Endodermal cell (in vitro differentiated cells): ENCODE results near the gene USP24. TPM values are rescaled to one million over a fixed set of nuclear protein-coding genes. Genes with fewer than 3 reads are reported as not detected.

ENCODE experiments used
- DNase-seq: peaks from one replicate; pipeline ENCODE4 v3.0.0-alpha.2; 2017
- H3K27ac ChIP-seq: 2 replicates; pipeline ENCODE4 v1.5.1; 2013; ENCODE audit warnings: mild to moderate bottlenecking, low read depth, low read length, moderate library complexity
- H3K27me3 ChIP-seq: 2 replicates; pipeline ENCODE4 v1.6.1; 2013; ENCODE audit warnings: mild to moderate bottlenecking, low read length, moderate library complexity; ENCODE audit not compliant: insufficient read depth, control insufficient read depth, poor library complexity, severe bottlenecking
- H3K36me3 ChIP-seq: 2 replicates; pipeline ENCODE4 v1.7.0; 2013; ENCODE audit warnings: mild to moderate bottlenecking, low read length, moderate library complexity; ENCODE audit not compliant: control insufficient read depth, insufficient read depth
- H3K4me1 ChIP-seq: one replicate; pipeline ENCODE4 v1.7.0; 2013; ENCODE audit warnings: low read length; ENCODE audit not compliant: control insufficient read depth, insufficient read depth
- H3K4me3 ChIP-seq: 2 replicates; pipeline ENCODE4 v1.5.1; 2013; ENCODE audit warnings: mild to moderate bottlenecking, low read length, moderate library complexity
- H3K9ac ChIP-seq: 2 replicates; pipeline ENCODE4 v1.6.1; 2013; ENCODE audit warnings: mild to moderate bottlenecking, low read length, moderate library complexity; ENCODE audit not compliant: poor library complexity, severe bottlenecking; ENCODE audit errors: extremely low read depth
- H3K9me3 ChIP-seq: 2 replicates; pipeline ENCODE4 v1.6.1; 2013; ENCODE audit warnings: mild to moderate bottlenecking, low read length, moderate library complexity; ENCODE audit not compliant: control insufficient read depth
- H3K27ac Mint-ChIP-seq: 2 replicates; pipeline ENCODE4 v1.8.0; 2020; ENCODE audit warnings: mixed read lengths
- H3K27me3 Mint-ChIP-seq: 2 replicates; pipeline ENCODE4 v1.8.0; 2021; ENCODE audit warnings: mild to moderate bottlenecking, mixed read lengths; ENCODE audit not compliant: insufficient read depth
- H3K36me3 Mint-ChIP-seq: 2 replicates; pipeline ENCODE4 v1.8.0; 2020; ENCODE audit warnings: low read depth, mixed read lengths
- H3K4me1 Mint-ChIP-seq: 2 replicates; pipeline ENCODE4 v1.8.0; 2020; ENCODE audit warnings: mixed read lengths
- H3K4me3 Mint-ChIP-seq: 2 replicates; pipeline ENCODE4 v1.8.0; 2020; ENCODE audit warnings: mild to moderate bottlenecking, moderate library complexity, mixed read lengths
- H3K9me3 Mint-ChIP-seq: 2 replicates; pipeline ENCODE4 v1.8.0; 2020; ENCODE audit warnings: mild to moderate bottlenecking, mixed read lengths
- CTCF ChIP-seq: fragments of 200-600 bp; sonication (generic); conservative IDR thresholded peaks from 2 replicates; pipeline ENCODE4 v1.5.0; 2021; ENCODE audit warnings: antibody characterized with exemption, mild to moderate bottlenecking
- WGBS, 2 experiments: methylation state at CpG; one replicate each; pipeline versions ENCODE4 v1.1.5 to v1.1.7; 2013; ENCODE audit warnings: missing lambda C conversion rate in 2 of 2, mixed read lengths in 1 of 2; ENCODE audit not compliant: insufficient coverage in 1 of 2, insufficient read length in 1 of 2; 5-methylcytosine and 5-hydroxymethylcytosine counted together
- total RNA-seq, 2 donors: library from RNA; stranded (reverse); fragmentation: NEBNext Ultra II Directional in 1 of 2; extraction: Animal tissue kit (Norgen Biotek cat#: 25700) in 1 of 2; gene quantifications; 2 replicates in 1 of 2; 3 replicates in 1 of 2; pipeline ENCODE4 v1.2.1, GENCODE V29; 2021

USP24 gene
- total RNA-seq, 2 donors from 2014 or later = 68.2 to 71.5 TPM

GRCh38 chr1:55168353-55168752 lies 46.8 kb downstream of the USP24 start:
- DNase-seq = peak; percentile 65
- Mint-ChIP-seq H3K4me3 (no peak overlapping the region), H3K36me3 (peaks cover 62% of the 10 kb centered on the region), H3K27me3 (no peaks in the 10 kb centered on the region), H3K27ac (peak overlapping the region; percentile 38), H3K4me1 (peaks cover 10% of the 10 kb centered on the region), H3K9me3 (no peaks in the 10 kb centered on the region)
- H3K27me3 ChIP-seq = no peaks in the 10 kb centered on the region
- H3K4me3 ChIP-seq = no peak overlapping the region
- WGBS, 2 experiments = 76% methylated on average over 3 to 4 of the region's 4 CpGs
- TF ChIP-seq CTCF = no peak
- H3K36me3 ChIP-seq = peaks cover 94% of the 10 kb centered on the region
- no peaks in the 10 kb centered on the region for H3K9me3 ChIP-seq
- no peaks in the 10 kb centered on the region for H3K4me1 ChIP-seq
- no peak overlapping the region for H3K9ac ChIP-seq
- H3K27ac ChIP-seq = no peak overlapping the region

GRCh38 chr1:55167224-55167871 lies 47.8 kb downstream of the USP24 start:
- no peak for TF ChIP-seq CTCF
- Histone ChIP-seq H3K9me3 (no peaks in the 10 kb centered on the region), H3K4me3 (no peak overlapping the region), H3K27ac (no peak overlapping the region), H3K36me3 (peaks cover 92% of the 10 kb centered on the region), H3K4me1 (no peaks in the 10 kb centered on the region), H3K27me3 (no peaks in the 10 kb centered on the region), H3K9ac (no peak overlapping the region)
- 93 to 97% methylated on average over 6 of the region's 6 CpGs for WGBS, 2 experiments
- peaks cover 10% of the 10 kb centered on the region for H3K4me1 Mint-ChIP-seq
- no peaks in the 10 kb centered on the region for H3K27me3 Mint-ChIP-seq
- peak overlapping the region; percentile 18 for H3K27ac Mint-ChIP-seq
- H3K36me3 Mint-ChIP-seq = peaks cover 58% of the 10 kb centered on the region
- H3K4me3 Mint-ChIP-seq = no peak overlapping the region
- no peak for DNase-seq
- no peaks in the 10 kb centered on the region for H3K9me3 Mint-ChIP-seq

GRCh38 chr1:55164906-55165305 lies 50.3 kb downstream of the USP24 start:
- no peaks in the 10 kb centered on the region for H3K27me3 Mint-ChIP-seq
- H3K27ac Mint-ChIP-seq = no peak overlapping the region

More at GRCh38 chr1:55164906-55165305, 50.3 kb downstream of the USP24 start:
- Mint-ChIP-seq H3K4me3 (no peak overlapping the region), H3K4me1 (peaks cover 10% of the 10 kb centered on the region), H3K9me3 (no peaks in the 10 kb centered on the region), H3K36me3 (peaks cover 46% of the 10 kb centered on the region)
- H3K27ac ChIP-seq = no peak overlapping the region
- H3K4me1 ChIP-seq = no peaks in the 10 kb centered on the region
- H3K9me3 ChIP-seq = no peaks in the 10 kb centered on the region
- TF ChIP-seq CTCF = peak; percentile 27
- WGBS, 2 experiments = 98 to 100% methylated on average over 1 to 2 of the region's 2 CpGs
- peaks cover 90% of the 10 kb centered on the region for H3K36me3 ChIP-seq
- H3K9ac ChIP-seq = no peak overlapping the region
- DNase-seq = no peak
- H3K27me3 ChIP-seq = no peaks in the 10 kb centered on the region
- H3K4me3 ChIP-seq = no peak overlapping the region
